A549 treated with dexamethasone at 1 μM for 4 hours (cell line): ENCODE data around the gene PATL2. TPM values are rescaled to one million over a fixed set of nuclear protein-coding genes. Genes with fewer than 3 reads are reported as not detected.

Source experiments
- total RNA-seq: library from RNA; stranded (reverse); fragments of 200-300 nt; extraction: Qiagen RNA extraction; gene quantifications from 5 replicates; pipeline ENCODE4 v1.2.3, GENCODE V29; 2022

Gene PATL2
- 0.11 to 0.26 TPM (median 0.18 TPM) in 5 replicates for total RNA-seq

DNA sequence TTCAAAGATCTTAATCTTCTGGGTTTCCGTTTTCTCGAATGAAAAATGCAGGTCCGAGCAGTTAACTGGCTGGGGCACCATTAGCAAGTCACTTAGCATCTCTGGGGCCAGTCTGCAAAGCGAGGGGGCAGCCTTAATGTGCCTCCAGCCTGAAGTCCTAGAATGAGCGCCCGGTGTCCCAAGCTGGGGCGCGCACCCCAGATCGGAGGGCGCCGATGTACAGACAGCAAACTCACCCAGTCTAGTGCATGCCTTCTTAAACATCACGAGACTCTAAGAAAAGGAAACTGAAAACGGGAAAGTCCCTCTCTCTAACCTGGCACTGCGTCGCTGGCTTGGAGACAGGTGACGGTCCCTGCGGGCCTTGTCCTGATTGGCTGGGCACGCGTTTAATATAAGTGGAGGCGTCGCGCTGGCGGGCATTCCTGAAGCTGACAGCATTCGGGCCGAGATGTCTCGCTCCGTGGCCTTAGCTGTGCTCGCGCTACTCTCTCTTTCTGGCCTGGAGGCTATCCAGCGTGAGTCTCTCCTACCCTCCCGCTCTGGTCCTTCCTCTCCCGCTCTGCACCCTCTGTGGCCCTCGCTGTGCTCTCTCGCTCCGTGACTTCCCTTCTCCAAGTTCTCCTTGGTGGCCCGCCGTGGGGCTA, at the start of gene PATL2, which contains the start of gene B2M:
Gene PATL2 (minus strand): TSS at position 228 of the 647 bp plus-strand sequence. CDS start 34,833 bp downstream, outside the sequence.
Gene B2M (plus strand): TSS at position 422 of the 647 bp plus-strand sequence. CDS start 30 bp downstream, at position 452.

DNA sequence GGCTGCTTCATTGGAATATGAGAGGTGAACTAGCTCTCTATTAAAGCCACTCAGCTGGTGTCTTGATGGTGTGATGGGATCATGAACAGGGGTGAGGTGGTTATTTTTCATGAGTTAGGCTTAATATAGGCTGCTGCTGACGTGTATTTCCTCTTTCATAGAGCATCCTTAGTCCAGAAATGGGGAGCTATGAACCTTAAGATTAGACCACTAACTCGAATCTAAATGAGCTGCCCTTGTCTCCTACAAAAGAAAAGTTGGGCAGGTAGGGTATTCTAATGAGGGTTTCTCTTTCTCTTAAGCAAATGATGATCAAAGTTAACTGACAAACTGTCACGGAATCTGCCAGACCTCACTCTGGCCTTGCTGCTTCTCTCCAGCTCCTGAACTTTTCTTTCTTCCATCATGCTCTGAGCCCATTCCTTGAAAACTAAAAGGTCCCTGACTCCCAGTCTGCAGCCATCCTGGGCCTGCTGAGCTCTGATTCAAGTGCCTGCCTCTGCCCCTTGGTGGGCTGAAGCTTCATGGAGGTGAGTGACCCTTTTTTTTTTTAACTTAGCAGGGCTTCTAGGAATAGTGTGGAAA, 25.1 kb upstream of the PATL2 start, which contains the start of gene TRIM69:
Gene TRIM69 (plus strand): TSS at position 348 of the 585 bp plus-strand sequence. CDS start 177 bp downstream, at position 525.

DNA sequence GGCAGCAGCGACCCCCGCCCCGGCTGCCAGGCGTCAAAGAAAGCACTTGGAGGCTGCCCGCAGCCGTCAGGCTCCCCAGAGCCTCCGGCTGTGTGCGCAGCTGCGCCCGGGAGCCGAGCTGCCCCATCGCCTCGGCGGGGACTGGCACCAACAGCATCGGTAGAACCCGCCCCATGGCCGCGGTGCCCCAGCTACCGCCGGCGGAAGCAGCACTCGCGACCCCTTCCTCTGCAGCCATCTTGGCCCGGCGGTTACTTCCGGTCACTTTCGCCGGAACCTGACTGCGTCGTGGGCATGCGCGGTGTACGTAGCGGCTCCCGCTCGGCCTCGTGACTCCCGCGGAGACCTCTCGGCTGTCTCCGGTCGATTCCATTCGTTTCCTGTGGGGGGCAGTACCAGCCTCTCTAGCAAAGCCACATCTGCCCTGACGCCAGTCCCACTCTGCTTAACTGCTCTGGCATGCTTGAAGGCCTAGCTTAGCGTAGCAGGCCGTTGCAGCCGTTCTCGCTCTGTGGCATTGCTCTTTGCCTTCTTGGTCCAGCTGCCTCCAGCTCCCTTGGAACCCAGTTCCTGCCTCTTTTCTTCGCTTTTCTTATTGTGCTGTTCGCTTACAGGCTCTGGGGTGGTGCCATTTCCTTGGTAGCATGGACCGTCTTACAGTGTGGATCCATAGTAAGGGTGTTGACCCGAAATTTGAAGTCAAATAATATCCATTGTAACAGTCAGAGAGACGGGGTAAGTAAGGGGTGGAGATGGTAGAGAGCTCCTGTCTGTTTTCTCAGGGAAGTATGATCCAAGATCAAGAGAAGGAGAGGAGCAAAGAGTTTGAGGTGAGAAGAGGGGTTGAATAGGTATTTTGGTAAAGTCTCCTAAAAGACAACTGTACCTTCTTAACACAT, 47.5 kb downstream of the PATL2 start, which contains the start of gene SPG11:
Gene SPG11 (minus strand): TSS at position 253 of the 899 bp plus-strand sequence. CDS start 15 bp downstream, at position 238.

Other genes starting within 250 kb of the PATL2 start
- gene EIF3J, start 174.2 kb downstream of the PATL2 start, total RNA-seq, result 84.9 to 105 TPM (median 91.7 TPM) in 5 replicates
- 6.3 to 10.2 TPM (median 9.2 TPM) in 5 replicates for gene SPG11, start 47.7 kb downstream of the PATL2 start, total RNA-seq
- gene B2M, start 194 bp upstream of the PATL2 start, total RNA-seq, result 370 to 454 TPM (median 393 TPM) in 5 replicates
- 4.6 to 6.7 TPM (median 4.9 TPM) in 5 replicates for gene TRIM69, start 25.2 kb upstream of the PATL2 start, total RNA-seq
- gene TERB2, start 245.4 kb upstream of the PATL2 start, total RNA-seq, result not detected in 5 replicates